GM18526 (cell line): ENCODE measurements around the gene TSHZ2.

ENCODE experiments used
- POLR2A ChIP-seq: IDR thresholded peaks from 3 replicates; pipeline ENCODE4 v1.6.1; 2011; ENCODE audit not compliant: insufficient read length; ENCODE audit errors: extremely low read depth

Gene TSHZ2

GRCh38 chr20:53468587-53468986, 496.4 kb downstream of the TSHZ2 start:
- TF ChIP-seq POLR2A: no peak

DNA sequence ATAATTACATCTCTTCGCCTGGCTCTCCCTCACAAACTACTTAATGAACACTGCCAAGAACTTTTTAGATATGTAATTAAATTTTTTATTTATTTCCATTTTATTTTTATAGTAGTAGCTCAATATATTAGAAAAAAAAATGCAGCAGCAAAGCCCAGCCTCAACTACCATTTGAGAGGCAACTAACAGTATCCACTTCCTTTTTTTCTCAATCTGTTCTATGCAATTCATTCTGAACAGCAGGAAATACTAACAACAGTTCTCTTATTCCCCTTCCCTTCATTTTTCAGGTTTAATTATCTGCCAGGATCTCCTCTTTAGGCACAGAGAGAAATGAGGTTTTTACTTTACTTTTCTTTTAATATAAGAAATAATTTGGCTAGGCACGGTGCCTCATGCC, 508.8 kb downstream of the TSHZ2 start:
- TF ChIP-seq POLR2A: no peak

- TF ChIP-seq POLR2A: no peak
Measured at GRCh38 chr20:53487461-53488200, 515.5 kb downstream of the TSHZ2 start.

GRCh38 chr20:53488775-53489272, 516.7 kb downstream of the TSHZ2 start:
- TF ChIP-seq POLR2A: no peak

DNA sequence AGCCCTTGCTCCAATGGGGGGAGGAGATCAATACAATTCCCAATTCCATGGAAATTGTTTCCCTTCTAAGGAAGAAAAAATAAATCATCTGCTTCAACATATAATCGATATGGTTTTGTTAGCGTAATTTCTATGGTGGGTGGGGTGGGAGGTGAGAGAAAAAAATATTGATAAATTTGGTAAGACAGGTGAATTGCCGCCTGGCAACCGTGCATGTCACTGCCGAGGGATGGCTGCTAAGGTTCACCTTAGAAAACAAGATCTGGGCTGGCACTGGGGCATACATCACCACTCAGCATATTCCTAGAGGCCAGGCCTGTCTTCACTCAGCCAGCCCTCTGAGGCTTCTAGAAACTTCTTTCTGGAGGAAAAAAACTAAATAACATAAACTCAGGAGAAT, 517.4 kb downstream of the TSHZ2 start:
- TF ChIP-seq POLR2A: no peak

- TF ChIP-seq POLR2A: no peak
Measured at GRCh38 chr20:53490620-53491019, 518.5 kb downstream of the TSHZ2 start.

- TF ChIP-seq POLR2A: no peak
Measured at GRCh38 chr20:53491462-53491861, 519.3 kb downstream of the TSHZ2 start.

GRCh38 chr20:53492212-53492611, 520.1 kb downstream of the TSHZ2 start:
- TF ChIP-seq POLR2A: no peak

- no peak for TF ChIP-seq POLR2A
Measured at GRCh38 chr20:53493311-53493857, 521.2 kb downstream of the TSHZ2 start.

GRCh38 chr20:53494753-53495152, 522.6 kb downstream of the TSHZ2 start:
- TF ChIP-seq POLR2A: no peak

- no peak for TF ChIP-seq POLR2A
Measured at GRCh38 chr20:53495398-53496092, 523.4 kb downstream of the TSHZ2 start.

DNA sequence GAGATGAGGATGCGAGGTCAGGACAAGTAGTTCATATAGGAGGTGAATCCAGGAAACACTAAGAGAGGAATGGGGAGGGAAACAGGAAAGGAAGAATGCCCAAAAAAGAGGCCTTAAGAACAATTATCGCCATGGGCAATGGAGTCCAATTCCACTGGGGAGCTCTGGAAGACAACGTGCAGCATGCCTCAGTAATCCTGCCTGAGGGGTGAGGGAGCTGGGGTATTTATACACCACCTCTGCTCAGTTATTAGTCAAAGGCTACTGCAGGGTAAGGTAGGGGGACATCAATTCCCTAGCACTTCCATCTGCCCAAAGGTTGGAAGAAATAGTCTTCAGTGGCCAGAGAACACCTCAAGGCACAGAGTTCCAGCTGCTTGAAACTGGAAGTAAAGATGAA, 525.1 kb downstream of the TSHZ2 start:
- no peak for TF ChIP-seq POLR2A

DNA sequence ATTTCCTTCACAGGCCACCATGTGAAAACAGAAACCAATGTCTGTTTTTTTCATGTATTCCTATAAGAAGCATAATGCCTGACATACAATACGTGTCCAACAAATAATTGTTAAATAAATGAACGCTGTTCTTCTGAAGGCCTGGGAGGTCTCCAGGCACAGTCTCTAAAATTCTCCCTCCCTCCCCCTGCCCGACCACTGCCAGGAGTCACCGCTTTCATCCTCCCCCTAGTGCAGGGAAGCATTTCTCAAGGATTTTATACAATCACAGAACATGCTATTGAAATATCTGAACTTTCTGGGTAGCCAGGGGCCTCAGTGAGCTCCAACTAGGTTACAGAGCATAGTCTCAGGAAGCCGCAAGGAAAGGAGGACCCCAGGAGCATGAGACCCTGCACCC, 526.2 kb downstream of the TSHZ2 start:
- TF ChIP-seq POLR2A: no peak

DNA sequence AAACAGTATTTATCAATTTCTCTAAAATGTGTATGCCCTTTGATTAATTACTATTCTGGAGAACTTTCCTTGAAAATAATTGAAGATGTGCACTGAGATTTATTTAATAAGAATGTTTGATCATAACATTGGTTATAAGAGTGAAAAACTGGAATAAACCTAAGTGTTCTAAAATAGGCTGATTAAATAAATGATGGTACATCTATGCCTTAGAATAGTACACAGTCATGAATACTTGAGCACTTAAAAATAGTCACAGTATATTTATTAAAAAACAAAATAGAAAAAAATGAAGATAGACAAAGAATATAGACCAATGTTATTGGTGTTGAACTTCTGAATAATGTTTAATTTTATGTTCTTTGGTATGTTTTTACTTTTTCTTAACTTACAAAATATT, 528.5 kb downstream of the TSHZ2 start:
- no peak for TF ChIP-seq POLR2A

- TF ChIP-seq POLR2A: no peak
Measured at GRCh38 chr20:53502820-53503219, 530.7 kb downstream of the TSHZ2 start.

- no peak for TF ChIP-seq POLR2A
Measured at GRCh38 chr20:53503517-53503919, 531.4 kb downstream of the TSHZ2 start.
